HG03175 (cell line): ENCODE measurements around the gene GAST.

Experiments
- ATAC-seq: cut with Tn5 transposase; IDR thresholded peaks from one replicate; pipeline ENCODE4 v1.9.1; 2021; ENCODE audit warnings: mild to moderate bottlenecking, moderate library complexity; ENCODE audit not compliant: unreplicated experiment

Gene GAST

GRCh38 chr17:41707803-41708669 is 4.1 kb upstream of the GAST start:
- no peak for ATAC-seq

GRCh38 chr17:41710472-41711090 is 1.6 kb upstream of the GAST start:
- ATAC-seq, result no peak

GRCh38 chr17:41717408-41718286 is 5.5 kb downstream of the GAST start:
- ATAC-seq, result no peak

- no peak for ATAC-seq
Observed at GRCh38 chr17:41718287-41718645, 6.1 kb downstream of the GAST start.

DNA sequence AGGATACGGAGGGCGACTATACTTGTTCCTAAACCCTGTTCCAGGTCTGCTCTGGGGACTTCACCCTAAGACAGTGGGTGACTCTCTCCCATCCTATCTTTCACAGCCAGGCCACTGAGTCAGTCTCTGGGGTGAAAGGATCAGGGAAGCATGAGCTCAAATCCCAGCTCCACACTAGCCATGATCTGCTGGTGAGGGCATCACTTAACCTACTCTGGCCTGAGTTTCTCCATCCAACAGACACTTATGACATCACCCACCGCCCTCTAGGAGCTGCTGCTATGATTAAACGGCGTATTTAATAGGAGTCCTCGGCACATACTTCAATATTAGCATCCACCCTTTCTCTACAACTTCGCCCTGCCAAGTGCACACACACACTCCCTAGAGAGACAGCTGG is 10.1 kb downstream of the GAST start:
- no peak for ATAC-seq

GRCh38 chr17:41723801-41724475 is 11.8 kb downstream of the GAST start:
- no peak for ATAC-seq

DNA sequence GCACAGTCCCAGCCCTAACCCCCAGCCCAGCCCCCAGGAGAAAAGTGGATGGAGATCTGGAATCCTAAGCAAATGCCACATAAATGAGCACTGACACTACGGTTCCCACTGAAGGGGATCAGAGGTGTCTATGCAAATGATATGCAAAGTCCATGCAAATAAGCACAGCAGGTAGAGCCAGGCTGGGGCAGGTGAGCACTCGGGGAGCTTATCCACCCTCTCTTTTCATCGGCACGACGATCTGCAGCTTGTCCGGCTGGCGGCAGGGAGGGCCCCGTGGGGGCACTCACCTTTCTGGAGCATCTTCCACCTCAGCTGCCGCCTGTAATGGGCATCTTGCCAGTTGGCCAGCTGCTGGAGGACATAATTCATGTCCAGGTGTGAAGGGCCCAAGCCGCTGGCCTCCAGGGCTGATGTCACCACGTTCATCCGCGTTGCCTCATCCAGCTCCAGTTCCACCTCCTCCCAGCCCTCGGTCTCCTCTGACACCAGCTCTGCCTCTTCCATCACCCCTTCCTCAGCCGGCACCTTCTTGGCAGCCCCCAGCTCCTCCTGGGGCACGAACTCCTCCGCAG is 12.4 kb downstream of the GAST start:
- ATAC-seq, result no peak

- no peak for ATAC-seq
Observed at GRCh38 chr17:41725134-41725533, 13.0 kb downstream of the GAST start.

GRCh38 chr17:41728056-41728455 is 15.9 kb downstream of the GAST start:
- no peak for ATAC-seq

GRCh38 chr17:41730479-41730878 is 18.3 kb downstream of the GAST start:
- no peak for ATAC-seq

GRCh38 chr17:41731836-41732235 is 19.7 kb downstream of the GAST start:
- ATAC-seq, result no peak

DNA sequence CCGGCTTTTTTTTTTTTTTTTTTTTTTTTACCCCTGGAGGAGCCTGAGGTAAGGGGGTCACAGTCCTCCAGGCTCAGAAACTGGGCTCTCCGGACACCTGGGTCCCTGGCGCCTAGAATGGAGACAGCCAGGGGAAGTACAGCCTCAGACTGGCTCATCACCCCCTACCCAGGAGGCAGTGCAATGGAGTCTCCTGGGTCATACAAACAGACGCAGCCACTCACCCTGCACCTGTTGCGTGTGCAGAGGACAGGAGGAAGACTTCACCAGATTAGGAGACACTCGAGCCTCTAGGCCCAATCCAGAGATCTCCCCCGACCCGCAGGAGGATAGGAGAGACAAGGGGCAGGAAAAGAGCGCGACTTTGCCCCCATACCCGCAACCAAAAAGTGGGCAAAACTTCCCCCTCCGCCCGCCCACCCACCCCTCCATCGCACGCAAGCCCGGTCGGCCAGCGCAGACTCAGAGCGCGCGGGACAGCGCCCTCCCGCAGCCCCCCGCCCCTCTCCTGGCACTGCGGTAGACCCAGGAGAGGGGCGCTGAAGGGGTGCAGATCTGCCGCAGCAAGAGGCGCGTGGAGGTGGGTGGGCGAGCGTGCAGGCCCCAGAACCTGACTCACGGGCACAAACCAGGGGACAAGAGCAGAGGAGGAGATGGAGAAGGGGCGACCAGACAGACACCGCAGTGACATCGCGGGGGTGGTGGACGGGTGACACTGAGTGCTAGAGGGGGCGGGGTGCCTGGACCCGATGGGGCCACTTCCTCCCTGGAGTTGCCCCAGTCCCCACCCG is 21.4 kb downstream of the GAST start:
- no peak for ATAC-seq

GRCh38 chr17:41734139-41734948 is 22.2 kb downstream of the GAST start, which contains the start of gene HAP1:
TSS of gene HAP1 (minus strand) at chr17:41734643. CDS start at chr17:41734634, 9 bp downstream.
- no peak for ATAC-seq

DNA sequence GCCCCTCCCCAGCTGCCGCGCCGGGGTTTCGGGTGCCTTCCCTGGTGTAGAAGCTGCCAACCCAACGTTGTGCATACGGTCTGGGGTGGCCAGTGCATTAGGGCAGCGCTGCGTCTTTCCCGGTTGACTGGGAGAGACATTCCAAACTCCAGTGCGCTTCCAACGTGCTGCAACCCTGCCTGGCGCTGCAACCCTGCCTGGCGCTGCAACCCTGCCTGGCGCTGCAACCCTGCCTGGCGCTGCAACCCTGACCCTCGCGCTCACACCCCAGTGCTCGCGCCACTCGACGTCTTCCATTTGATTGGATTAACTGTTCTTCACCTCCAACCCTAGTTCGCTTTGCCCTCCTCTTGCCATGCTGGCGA is 22.8 kb downstream of the GAST start:
- ATAC-seq, result no peak

- no peak for ATAC-seq
Observed at GRCh38 chr17:41735744-41736143, 23.6 kb downstream of the GAST start.

GRCh38 chr17:41736983-41737679 is 25.0 kb downstream of the GAST start:
- ATAC-seq, result no peak

DNA sequence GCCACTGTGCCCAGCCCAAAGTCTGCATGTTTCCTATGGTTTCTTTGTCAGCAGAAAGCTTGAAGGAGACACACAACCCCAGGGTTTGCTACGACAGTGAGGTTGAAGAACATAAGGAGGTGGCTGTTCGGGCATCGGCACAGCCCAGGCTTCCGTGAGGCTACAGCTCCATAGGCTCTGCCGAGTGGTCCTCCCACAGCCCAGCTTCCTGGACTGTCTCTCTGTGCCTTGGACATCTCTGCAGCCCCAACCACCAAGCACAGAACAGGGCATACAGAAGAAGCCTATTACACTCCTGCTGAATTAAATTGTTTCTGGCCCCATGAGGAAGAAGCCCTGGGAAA is 25.5 kb downstream of the GAST start:
- ATAC-seq, result no peak

DNA sequence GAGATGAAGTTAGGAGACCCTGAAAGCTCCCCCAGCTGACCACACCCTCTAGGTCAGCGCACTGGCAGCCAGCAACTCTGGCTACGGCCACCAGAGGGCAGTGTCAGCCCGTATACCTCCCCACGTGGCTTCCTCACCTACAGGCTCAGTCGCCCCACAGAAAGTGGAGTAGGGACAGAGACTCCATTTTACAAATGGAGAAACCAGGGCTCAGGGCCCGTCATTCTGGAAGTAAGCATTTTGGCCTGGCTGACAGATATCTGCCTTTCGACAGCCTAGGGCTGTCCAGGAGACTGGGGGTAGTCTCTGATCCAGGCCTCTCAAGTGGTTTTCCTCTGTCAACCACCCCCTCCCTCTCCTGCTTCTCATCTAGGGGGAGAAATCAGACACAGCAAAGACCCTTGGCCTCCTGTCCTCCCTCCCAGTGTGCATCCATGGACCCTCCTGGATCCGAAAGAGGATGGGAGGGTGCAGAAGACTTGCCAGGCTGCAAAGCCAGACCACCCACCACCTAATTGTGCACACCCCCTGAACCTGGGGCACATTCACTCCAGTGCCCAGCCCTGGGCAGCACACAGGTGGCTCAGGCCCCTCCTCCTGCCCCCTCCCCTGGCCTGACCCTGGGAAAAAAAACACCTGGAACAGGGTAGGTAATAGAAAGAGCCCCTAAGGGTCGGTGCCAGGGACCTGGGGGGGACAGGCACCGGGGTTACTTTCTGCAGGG is 26.1 kb downstream of the GAST start:
- peak; percentile 76 for ATAC-seq
